Measurements from ENCODE around the gene S100A7. TPM values are rescaled to one million over a fixed set of nuclear protein-coding genes. Genes with fewer than 3 reads are reported as not detected.

The S100A7 gene
- total RNA-seq, 8 experiments from 2014 or later: not detected

- Histone ChIP-seq H3K27ac (no peak overlapping the region), H3K4me3 (no peak overlapping the region), H3K4me1 (replicated peaks in 1 of 2) (peaks cover 0 to 9% of the 10 kb centered on the region in 2 donors)
- in situ Hi-C loops (cut with MboI; ENCODE audit: low pct_unique_long_range_greater_than_20kb in 2 of 9, low sequenced_read_pairs in 9 of 9, unreplicated experiment in 9 of 9): loop anchor here in 4 of 9 experiments (10.0 to 25.0 kb wide), 2 partner anchors 131 to 139 kb away; partner anchors contain the start of gene S100A9 (in 4 of the 4)
- ATAC-seq (replicated peaks in 6 of 8): no peak
- WGBS, 10 experiments: 38 to 85% (median 79%) methylated on average over 2 to 6 of the region's 6 CpGs; no CpG with 5 or more reads in 2 of the 10 experiments
These were observed 33.0 kb upstream of the S100A7 start for GRCh38 chr1:153493343-153493960.

DNA sequence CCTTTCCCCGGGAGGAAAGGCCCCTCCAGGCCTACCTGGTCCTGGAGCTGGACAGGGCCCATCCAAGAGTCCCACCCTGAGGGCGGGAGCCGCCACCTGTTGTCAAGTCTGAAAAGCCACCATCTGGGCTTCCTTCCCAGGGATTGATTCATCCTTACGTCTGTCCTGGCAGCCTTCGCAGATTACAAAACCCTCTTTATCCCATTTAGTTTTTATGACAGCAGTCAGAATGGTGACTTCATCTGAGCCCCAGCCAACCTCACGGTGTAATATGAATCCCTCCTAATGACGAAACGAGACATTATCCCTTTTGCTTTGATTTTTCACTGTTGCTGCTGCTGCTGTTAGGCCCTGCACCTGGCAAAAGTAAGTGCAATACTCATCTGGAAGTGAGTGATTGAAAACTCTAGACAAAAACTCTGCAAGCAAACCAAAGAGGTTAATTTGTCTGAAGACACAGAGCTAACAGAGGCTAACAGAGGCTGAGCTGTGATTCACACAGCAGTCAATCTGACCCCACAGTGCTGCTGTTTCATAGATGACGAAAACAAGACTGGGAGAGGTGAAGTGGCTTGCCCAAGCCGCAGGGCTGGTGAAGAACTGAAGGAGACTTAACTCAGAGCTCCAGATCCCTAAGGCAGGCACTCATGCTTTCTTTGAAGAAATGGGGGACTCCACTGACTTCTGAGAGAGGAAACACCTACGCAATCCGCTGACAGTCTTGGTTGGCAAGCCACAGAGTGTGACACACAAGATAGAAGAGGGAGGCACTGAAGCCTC lies 30.0 kb upstream of the S100A7 start:
- 6 to 100% (median 69%) methylated on average over 1 to 10 of the region's 12 CpGs; no CpG with 5 or more reads in 2 of the 10 experiments for WGBS, 10 experiments
- no peak overlapping the region for H3K4me3 ChIP-seq
- peak; percentile 38 to 79 (median 68) for ATAC-seq (replicated peaks in 6 of 8)
- in situ Hi-C loops (cut with MboI; ENCODE audit: low pct_unique_long_range_greater_than_20kb in 2 of 9, low sequenced_read_pairs in 9 of 9, unreplicated experiment in 9 of 9): loop anchor here in 4 of 9 experiments (10.0 to 25.0 kb wide), 2 partner anchors 128 to 136 kb away; partner anchors contain the start of gene S100A9 (in 4 of the 4)
- peaks cover 0 to 9% of the 10 kb centered on the region in 2 donors for H3K4me1 ChIP-seq (replicated peaks in 1 of 2)
- H3K27ac ChIP-seq: no peak overlapping the region

- WGBS, 10 experiments: 0 to 72% (median 30%) methylated on average over 2 to 4 of the region's 4 CpGs; no CpG with 5 or more reads in 3 of the 10 experiments
- Histone ChIP-seq H3K4me3 (no peak overlapping the region), H3K27ac (no peak overlapping the region), H3K4me1 (replicated peaks in 1 of 2) (peaks cover 0 to 6% of the 10 kb centered on the region in 2 donors)
- in situ Hi-C loops (cut with MboI; ENCODE audit: low pct_unique_long_range_greater_than_20kb in 2 of 9, low sequenced_read_pairs in 9 of 9, unreplicated experiment in 9 of 9): loop anchor here in 3 of 9 experiments (25.0 kb wide), 1 partner anchor 126 kb away; the partner anchor contains the start of gene S100A9 (in 3 of the 3)
- ATAC-seq (replicated peaks in 6 of 8): no peak
These were observed 28.3 kb upstream of the S100A7 start for GRCh38 chr1:153488731-153489130.

GRCh38 chr1:153487707-153488106 lies 27.3 kb upstream of the S100A7 start:
- no peak for ATAC-seq (replicated peaks in 6 of 8)
- WGBS, 10 experiments: 67 to 100% (median 88%) methylated on average over 1 to 2 of the region's 2 CpGs; no CpG with 5 or more reads in 4 of the 10 experiments
- in situ Hi-C loops (cut with MboI; ENCODE audit: low pct_unique_long_range_greater_than_20kb in 2 of 9, low sequenced_read_pairs in 9 of 9, unreplicated experiment in 9 of 9): loop anchor here in 3 of 9 experiments (25.0 kb wide), 1 partner anchor 125 kb away; the partner anchor contains the start of gene S100A9 (in 3 of the 3)

GRCh38 chr1:153485863-153486262 lies 25.4 kb upstream of the S100A7 start:
- H3K4me3 ChIP-seq: no peak overlapping the region
- no peaks in the 10 kb centered on the region for H3K4me1 ChIP-seq (replicated peaks in 1 of 2)
- WGBS, 10 experiments: 20 to 75% (median 55%) methylated on average over 1 to 2 of the region's 2 CpGs; no CpG with 5 or more reads in 4 of the 10 experiments
- in situ Hi-C loops (cut with MboI; ENCODE audit: low pct_unique_long_range_greater_than_20kb in 2 of 9, low sequenced_read_pairs in 9 of 9, unreplicated experiment in 9 of 9): loop anchor here in 3 of 9 experiments (25.0 kb wide), 1 partner anchor 124 kb away; the partner anchor contains the start of gene S100A9 (in 3 of the 3)
- ATAC-seq (replicated peaks in 6 of 8): peak in 7 of 8 experiments; percentile 25 to 68 (median 39)
- no peak overlapping the region for H3K27ac ChIP-seq

More at GRCh38 chr1:153487707-153488106, 27.3 kb upstream of the S100A7 start:
- H3K4me3 ChIP-seq: no peak overlapping the region
- no peaks in the 10 kb centered on the region for H3K4me1 ChIP-seq (replicated peaks in 1 of 2)
- H3K27ac ChIP-seq: no peak overlapping the region

DNA sequence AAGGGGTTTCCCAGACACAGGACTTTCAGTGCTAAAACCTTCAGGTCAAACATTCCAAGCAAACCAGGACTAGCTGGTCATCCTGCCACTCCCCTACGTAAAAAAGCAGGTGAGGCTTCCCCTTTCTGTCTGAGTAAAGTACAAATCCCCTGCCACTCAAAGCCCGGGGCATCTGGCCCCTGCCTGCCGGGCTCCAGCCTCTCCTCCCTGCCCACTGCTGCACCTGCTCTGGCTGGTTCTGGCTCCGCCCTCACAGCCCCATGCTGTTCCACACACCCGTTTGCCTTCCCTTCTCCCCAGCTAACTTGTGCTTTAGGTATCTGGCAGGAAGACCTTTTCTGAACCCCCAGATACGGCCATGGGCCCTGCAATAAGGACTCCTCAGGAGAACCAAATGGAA lies 23.3 kb upstream of the S100A7 start:
- H3K4me3 ChIP-seq: no peak overlapping the region
- 26 to 80% (median 36%) methylated on average over 1 to 6 of the region's 6 CpGs; no CpG with 5 or more reads in 3 of the 10 experiments for WGBS, 10 experiments
- no peak overlapping the region for H3K27ac ChIP-seq
- peaks cover 4 to 6% of the 10 kb centered on the region in 2 donors for H3K4me1 ChIP-seq (replicated peaks in 1 of 2)
- in situ Hi-C loops (cut with MboI; ENCODE audit: low pct_unique_long_range_greater_than_20kb in 2 of 9, low sequenced_read_pairs in 9 of 9, unreplicated experiment in 9 of 9): loop anchor here in 3 of 9 experiments (25.0 kb wide), 1 partner anchor 121 kb away; the partner anchor contains the start of gene S100A9 (in 3 of the 3)
- ATAC-seq (replicated peaks in 6 of 8): peak in 3 of 8 experiments; percentile 43 to 58 (median 56)

DNA sequence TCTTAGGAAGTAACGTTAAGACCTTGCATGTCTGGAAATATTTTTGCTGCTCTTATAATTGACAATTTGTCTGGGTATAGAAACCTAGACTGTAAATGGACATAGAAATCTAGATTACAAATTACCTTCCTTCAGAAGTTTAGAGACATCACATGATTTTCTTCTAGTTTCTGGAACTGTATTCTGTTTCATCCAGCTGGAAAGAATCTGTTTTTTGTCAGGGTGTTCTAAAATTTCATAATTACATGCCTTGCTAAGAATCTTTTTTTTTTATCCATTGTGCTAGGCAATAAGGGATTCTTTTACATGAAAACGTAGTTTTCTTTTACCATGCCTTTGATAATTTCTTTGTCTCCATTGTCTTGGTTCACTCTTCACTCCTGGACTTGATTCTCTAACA lies 20.7 kb upstream of the S100A7 start:
- ATAC-seq (replicated peaks in 6 of 8): no peak
- H3K4me3 ChIP-seq: no peak overlapping the region
- peaks cover 4 to 9% of the 10 kb centered on the region in 2 donors for H3K4me1 ChIP-seq (replicated peaks in 1 of 2)
- WGBS, 10 experiments: 6 to 83% (median 58%) methylated on average over 1 to 2 of the region's 2 CpGs
- no peak overlapping the region for H3K27ac ChIP-seq
- in situ Hi-C loops (cut with MboI; ENCODE audit: low pct_unique_long_range_greater_than_20kb in 2 of 9, low sequenced_read_pairs in 9 of 9, unreplicated experiment in 9 of 9): loop anchor here in 3 of 9 experiments (25.0 kb wide), 1 partner anchor 119 kb away; the partner anchor contains the start of gene S100A9 (in 3 of the 3)

GRCh38 chr1:153478692-153479618 lies 18.5 kb upstream of the S100A7 start:
- WGBS, 10 experiments: 18 to 79% (median 62%) methylated on average over 1 to 4 of the region's 4 CpGs; no CpG with 5 or more reads in 2 of the 10 experiments
- in situ Hi-C loops (cut with MboI; ENCODE audit: low pct_unique_long_range_greater_than_20kb in 2 of 9, low sequenced_read_pairs in 9 of 9, unreplicated experiment in 9 of 9): loop anchor here in 3 of 9 experiments (25.0 kb wide), 1 partner anchor 117 kb away; the partner anchor contains the start of gene S100A9 (in 3 of the 3)
- Histone ChIP-seq H3K4me3 (no peak overlapping the region), H3K27ac (no peak overlapping the region), H3K4me1 (replicated peaks in 1 of 2) (peaks cover 4 to 9% of the 10 kb centered on the region in 2 donors)
- ATAC-seq (replicated peaks in 6 of 8): peak in 5 of 8 experiments; percentile 30 to 53 (median 48)

GRCh38 chr1:153478047-153478691 lies 17.7 kb upstream of the S100A7 start:
- H3K4me3 ChIP-seq: no peak overlapping the region
- H3K27ac ChIP-seq: no peak overlapping the region
- H3K4me1 ChIP-seq (replicated peaks in 1 of 2): peaks cover 4 to 9% of the 10 kb centered on the region in 2 donors
- no peak for ATAC-seq (replicated peaks in 6 of 8)
- WGBS, 10 experiments: 25 to 84% (median 70%) methylated on average over 2 to 8 of the region's 8 CpGs
- in situ Hi-C loops (cut with MboI; ENCODE audit: low pct_unique_long_range_greater_than_20kb in 2 of 9, low sequenced_read_pairs in 9 of 9, unreplicated experiment in 9 of 9): loop anchor here in 3 of 9 experiments (25.0 kb wide), 1 partner anchor 116 kb away; the partner anchor contains the start of gene S100A9 (in 3 of the 3)

DNA sequence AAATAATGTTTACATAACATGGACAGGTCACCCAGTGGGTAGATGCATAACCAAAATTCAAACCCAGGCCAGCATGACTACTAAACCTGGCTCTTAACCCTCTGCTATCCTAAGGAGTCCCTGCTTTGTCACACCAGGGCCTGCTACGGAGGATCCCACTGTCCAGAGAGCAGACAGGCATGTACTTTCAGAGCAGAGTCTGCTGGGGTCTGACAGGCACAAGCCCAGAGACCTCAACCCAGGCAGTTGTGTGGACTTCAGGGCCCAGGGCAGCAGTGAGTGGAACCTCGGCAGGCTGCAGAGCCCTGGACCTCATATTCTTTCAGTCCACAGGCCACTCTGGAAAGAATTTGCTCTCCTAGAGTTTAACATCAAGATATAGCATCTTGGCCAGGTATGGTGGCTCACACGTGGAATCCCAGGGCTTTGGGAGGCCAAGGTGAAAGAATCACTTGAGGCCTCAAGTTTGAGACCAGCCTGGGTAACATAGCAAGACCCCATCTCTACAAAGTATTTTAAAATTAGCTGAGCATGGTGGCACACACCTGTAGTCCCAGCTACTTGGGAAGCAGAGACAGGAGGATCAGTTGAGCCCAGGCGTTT lies 16.1 kb upstream of the S100A7 start:
- 40 to 100% (median 73%) methylated on average over 1 to 3 of the region's 4 CpGs; no CpG with 5 or more reads in 2 of the 10 experiments for WGBS, 10 experiments
- ATAC-seq (replicated peaks in 6 of 8): no peak

GRCh38 chr1:153475282-153475681 lies 14.8 kb upstream of the S100A7 start:
- 33 to 100% (median 69%) methylated on average over 1 to 2 of the region's 2 CpGs; no CpG with 5 or more reads in 4 of the 10 experiments for WGBS, 10 experiments

More for the DNA sequence above, 16.1 kb upstream of the S100A7 start:
- H3K4me1 ChIP-seq (replicated peaks in 1 of 2): peaks cover 4 to 9% of the 10 kb centered on the region in 2 donors
- in situ Hi-C loops (cut with MboI; ENCODE audit: low pct_unique_long_range_greater_than_20kb in 2 of 9, low sequenced_read_pairs in 9 of 9, unreplicated experiment in 9 of 9): loop anchor here in 3 of 9 experiments (25.0 kb wide), 1 partner anchor 114 kb away; the partner anchor contains the start of gene S100A9 (in 3 of the 3)
- no peak overlapping the region for H3K4me3 ChIP-seq
- no peak overlapping the region for H3K27ac ChIP-seq

More at GRCh38 chr1:153475282-153475681, 14.8 kb upstream of the S100A7 start:
- no peak for ATAC-seq (replicated peaks in 6 of 8)
- Histone ChIP-seq H3K4me1 (replicated peaks in 1 of 2) (peaks cover 4 to 9% of the 10 kb centered on the region in 2 donors), H3K4me3 (no peak overlapping the region), H3K27ac (no peak overlapping the region)
- in situ Hi-C loops (cut with MboI; ENCODE audit: low pct_unique_long_range_greater_than_20kb in 2 of 9, low sequenced_read_pairs in 9 of 9, unreplicated experiment in 9 of 9): loop anchor here in 3 of 9 experiments (25.0 kb wide), 1 partner anchor 113 kb away; the partner anchor contains the start of gene S100A9 (in 3 of the 3)
